SK-N-MC (cell line): Measurements from ENCODE around the gene RDX.

Source experiments
- EZH2 ChIP-seq: fragments of 200-600 bp; sonication (generic); IDR thresholded peaks from one replicate; pipeline ENCODE4 v1.6.1; 2017; ENCODE audit warnings: antibody characterized with exemption
- POLR2AphosphoS5 ChIP-seq: IDR thresholded peaks from 2 replicates; pipeline ENCODE4 v1.6.1; 2012; ENCODE audit warnings: mild to moderate bottlenecking, low read depth, low read length, borderline replicate concordance

GRCh38 chr11:110200241-110200640 is 96.2 kb downstream of the RDX start:
- TF ChIP-seq EZH2 (no peak), POLR2AphosphoS5 (no peak)
